HepG2 (cell line): Measurements from ENCODE around the gene ATP2B2. TPM values are rescaled to one million over a fixed set of nuclear protein-coding genes. Genes with fewer than 3 reads are reported as not detected.
A peak's percentile ranks its signal among the peaks of the same experiment; 100 is the strongest.

Experiments used
- ATAC-seq: fragments of 200-7000 bp; cut with Tn5 transposase; 3 replicates; pipeline ENCODE4 v1.9.1; 2020; ENCODE audit warnings: mild to moderate bottlenecking, moderate library complexity
- BruUV-seq: library from RNA; stranded (reverse); fragments of 400-500 nt; replicated peaks from 2 replicates; lab custom pipeline; 2021; lab: Mats Ljungman, UMichigan
- CTCF ChIA-PET: fragments of 300-600 bp; formaldehyde crosslinking; extraction: SDS; loops from one replicate; lab custom pipeline; 2021; ENCODE audit warnings: low total read pairs, inconsistent platforms, low intra/inter-chr PET ratio; lab: Yijun Ruan, JAX
- POLR2A ChIA-PET: fragments of 350-600 bp; sonication (Branson Sonifier 250); formaldehyde crosslinking; loops from one replicate; lab custom pipeline; 2020; ENCODE audit warnings: antibody characterized with exemption, inconsistent platforms; lab: Yijun Ruan, JAX
- DNase-seq: peaks from one replicate; pipeline ENCODE4 v3.0.0-alpha.2; 2015; ENCODE audit warnings: low spot score
- FAIRE-seq: peaks from 3 replicates; lab custom pipeline; 2011; peaks lifted over from hg19 to GRCh38; lab: Jason Lieb, UNC
- H2AFZ ChIP-seq: one replicate; pipeline ENCODE4 v1.6.1; 2011; ENCODE audit warnings: low read length, inconsistent platforms
- H3K27ac ChIP-seq: fragments of 300-600 bp; 3 replicates; pipeline ENCODE4 v1.8.0; 2011; ENCODE audit warnings: mixed run types, mild to moderate bottlenecking, mixed read lengths, low read length, inconsistent platforms; ENCODE audit not compliant: insufficient read depth; ENCODE audit errors: extremely low read length
- H3K27me3 ChIP-seq, 2 experiments: fragments of 200-600 bp in 1 of 2; 2 replicates in 1 of 2; 3 replicates in 1 of 2; pipeline versions ENCODE4 v1.6.0 to v1.8.0; 2011; ENCODE audit warnings: low read length in 2 of 2, mild to moderate bottlenecking in 2 of 2, moderate library complexity in 2 of 2, inconsistent platforms in 1 of 2; ENCODE audit not compliant: insufficient read depth in 2 of 2, control insufficient read depth in 1 of 2
- H3K36me3 ChIP-seq, 2 experiments: fragments of 200-600 bp in 1 of 2; replicated peaks in 1 of 2; 2 replicates in 1 of 2; 3 replicates in 1 of 2; pipeline versions ENCODE4 v1.5.1 to v1.8.0; 2011; ENCODE audit warnings: low read length in 2 of 2, inconsistent platforms in 1 of 2; ENCODE audit not compliant: insufficient read depth in 2 of 2, control insufficient read depth in 1 of 2
- H3K4me1 ChIP-seq: 2 replicates; pipeline ENCODE4 v1.5.1; 2012; ENCODE audit warnings: low read length, inconsistent platforms; ENCODE audit not compliant: insufficient read depth
- H3K4me2 ChIP-seq: 2 replicates; pipeline ENCODE4 v1.6.0; 2011; ENCODE audit warnings: low read depth, low read length, inconsistent platforms
- H3K4me3 ChIP-seq, 3 experiments: fragments of 200-600 bp in 1 of 3; sonication (generic), shearing (Covaris generic) in 1 of 3; replicated peaks in 1 of 3; 2 replicates each; pipeline ENCODE4 v1.5.1; 2011 to 2016; ENCODE audit warnings: low read length in 3 of 3, inconsistent platforms in 2 of 3, low read depth in 2 of 3, mild to moderate bottlenecking in 2 of 3, control low read depth in 1 of 3, mixed read lengths in 1 of 3; ENCODE audit not compliant: insufficient read depth in 1 of 3
- H3K79me2 ChIP-seq: one replicate; pipeline ENCODE4 v1.6.1; 2011; ENCODE audit warnings: low read length, inconsistent platforms; ENCODE audit not compliant: insufficient read depth
- H3K9ac ChIP-seq: 2 replicates; pipeline ENCODE4 v1.6.0; 2011; ENCODE audit warnings: mild to moderate bottlenecking, low read depth, low read length, inconsistent platforms; ENCODE audit not compliant: insufficient read depth
- H3K9me3 ChIP-seq: 2 replicates; pipeline ENCODE4 v1.5.1; 2012; ENCODE audit warnings: mild to moderate bottlenecking, low read length
- H4K20me1 ChIP-seq: 2 replicates; pipeline ENCODE4 v1.6.0; 2011; ENCODE audit warnings: inconsistent platforms, mild to moderate bottlenecking, low read length, moderate library complexity; ENCODE audit not compliant: insufficient read depth
- GLI4 ChIP-seq: sonication (generic); formaldehyde crosslinking; IDR thresholded peaks from 2 replicates; pipeline ENCODE4 v1.5.1; 2020; ENCODE audit warnings: missing genetic modification reagents, mild to moderate bottlenecking, moderate library complexity, borderline replicate concordance
- ZNF3 ChIP-seq: IDR thresholded peaks from 2 replicates; pipeline ENCODE4 v1.7.0; 2017; ENCODE audit warnings: inconsistent platforms
- ZNF678 ChIP-seq: sonication (generic); formaldehyde crosslinking; IDR thresholded peaks from 2 replicates; pipeline ENCODE4 v1.4.0; 2020; ENCODE audit warnings: mild to moderate bottlenecking, missing genetic modification reagents
- WGBS: methylation state at CpG from one replicate; pipeline ENCODE4 v1.1.6; 2017; ENCODE audit warnings: low lambda C conversion rate; 5-methylcytosine and 5-hydroxymethylcytosine counted together
- in situ Hi-C: cut with HindIII; loops from 2 replicates; pipeline ENCODE4 v1.10.0; 2017; ENCODE audit warnings: low pct_unique_long_range_greater_than_20kb; ENCODE audit not compliant: extremely low pct_ligation_motif_present
- intact Hi-C: fragments of 100-400 bp; cut with micrococcal nuclease; formaldehyde crosslinking; loops from one replicate; pipeline ENCODE4 v1.10.0; 2022; ENCODE audit not compliant: unreplicated experiment
- microRNA counts: library from miRNA; unstranded; fragments of <30 nt; microRNA quantifications from one replicate; lab custom pipeline; 2015
- microRNA-seq: library from miRNA; unstranded; fragments of <30 nt; microRNA quantifications from one replicate; pipeline ENCODE4, GENCODE V29; 2020
- polyA plus RNA-seq, 8 experiments: library from polyadenylated mRNA; depleted of rRNA in 3 of 8; stranded (reverse) in 7 of 8; unstranded in 1 of 8; fragments of >200 nt; fragmentation: Illumina TruSeq in 4 of 8; extraction: Trizol in 4 of 8; gene quantifications; 2 replicates each; pipeline versions ENCODE4 v1.2.1 to v1.2.3, GENCODE V29; 2011 to 2016; ENCODE audit warnings: low read depth in 4 of 8, missing spikeins in 1 of 8, mixed read lengths in 1 of 8; ENCODE audit not compliant: insufficient read depth in 1 of 8
- small RNA-seq, 3 experiments: library from RNA; depleted of rRNA; stranded (forward); fragments of <200 nt; gene quantifications; one replicate each; pipeline ENCODE3, GENCODE V24; 2012; ENCODE audit warnings: low read depth in 2 of 3, low replicate concordance in 1 of 3; ENCODE audit not compliant: insufficient read length in 3 of 3, insufficient read depth in 2 of 3
- total RNA-seq, 5 experiments: library from RNA; depleted of rRNA; stranded (reverse); fragments of >200 nt; fragmentation: Illumina TruSeq; extraction: Trizol; gene quantifications; 2 replicates each; pipeline ENCODE4 v1.2.3, GENCODE V29; 2016; ENCODE audit warnings: low read depth in 1 of 5
- TF ChIP-seq, protein P1 (sequence below): sonication (generic); formaldehyde crosslinking; IDR thresholded peaks from 2 replicates; pipeline ENCODE4 v1.8.0; 2022; ENCODE audit warnings: missing genetic modification reagents, low read depth, mild to moderate bottlenecking, borderline replicate concordance

Gene ATP2B2
- total and polyA plus RNA-seq, 2 of the 13 experiments (the other 11 are each of a cell fraction or from before 2014, with no cell fraction given), result 1.5 to 2.3 TPM

GRCh38 chr3:10277115-10277625 lies 228.2 kb downstream of the ATP2B2 start (continued):
- TF ChIP-seq ZNF678, result no peak
- TF ChIP-seq, protein P1, sequence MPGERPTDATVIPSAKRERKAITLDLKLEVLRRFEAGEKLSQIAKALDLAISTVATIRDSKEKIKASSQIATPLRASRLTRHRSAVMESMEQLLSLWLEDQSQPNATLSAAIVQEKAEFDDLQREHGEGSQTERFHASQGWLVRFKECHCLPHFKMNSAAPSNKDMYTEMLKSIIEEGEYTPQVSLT (CRISPR knock-in tag), result no peak

DNA sequence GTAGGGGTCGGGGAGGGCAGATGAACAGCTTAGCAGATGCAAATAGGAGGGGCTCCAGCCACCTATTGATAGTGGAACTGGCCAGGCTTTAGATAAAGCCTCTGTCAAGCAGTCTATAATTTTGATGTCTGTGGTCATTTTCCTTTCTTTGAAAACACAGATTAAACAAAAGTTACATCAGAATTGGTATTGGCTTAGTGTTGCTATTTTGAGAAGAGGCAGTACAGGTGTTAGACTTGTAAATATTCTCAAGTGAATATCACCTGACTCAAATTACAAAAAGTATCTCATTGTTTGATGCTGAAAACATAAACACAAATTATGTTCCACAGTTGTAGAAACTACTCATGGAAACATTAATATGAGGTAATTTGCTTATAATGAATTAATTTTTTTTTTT lies 230.8 kb downstream of the ATP2B2 start:
- peaks cover 54% of the 10 kb centered on the region for H3K79me2 ChIP-seq
- peaks cover 36% of the 10 kb centered on the region for H4K20me1 ChIP-seq
- no peaks in the 10 kb centered on the region for H3K27me3 ChIP-seq
- ChIA-PET POLR2A (interaction anchor here (0.7 kb wide), 1 partner anchor 16 kb away, joined by 3 read pairs; no protein-coding TSS in a partner anchor), CTCF (no interaction called here)
- no TSS peak for BruUV-seq
- in situ Hi-C loops (no loop called here), intact Hi-C loops (no loop called here)
- TF ChIP-seq GLI4, result no peak
- TF ChIP-seq ZNF3 (CRISPR knock-in tag), result no peak
- H3K4me2 ChIP-seq, result no peak overlapping the region
- no peak overlapping the region for H3K27ac ChIP-seq
- ATAC-seq (no peak), FAIRE-seq (no peak), DNase-seq (no peak)
- no peaks in the 10 kb centered on the region for H3K9me3 ChIP-seq
- no peak overlapping the region for H3K4me3 ChIP-seq
- H2AFZ ChIP-seq, result no peak overlapping the region
- WGBS, result 93% methylated on average over 1 of the region's 1 CpG
- peaks cover 45 to 87% of the 10 kb centered on the region in 2 experiments for H3K36me3 ChIP-seq
- H3K9ac ChIP-seq, result no peak overlapping the region
- H3K4me1 ChIP-seq, result peaks cover 10% of the 10 kb centered on the region

MicroRNAs within 50 kb of the gene (microRNA counts, 767-probe panel; counts per million panel counts)
- not detected for microRNA hsa-miR-378b (lab: Ali Mortazavi, UCI)
- microRNA hsa-miR-885-3p (lab: Ali Mortazavi, UCI), result not detected
- not detected for microRNA hsa-miR-885-5p (lab: Ali Mortazavi, UCI)

Small RNAs within 50 kb of the gene (microRNA-seq; reads per million reads assigned to microRNA genes)
- gene MIR378B (not detected), gene MIR885 (10.0 reads per million, percentile 46 among the genes with 10 or more reads in this experiment)

Small RNAs within 50 kb of the gene (small RNA-seq; reads per million reads assigned to genes)
- 0 to 4.8 (median 0.33) reads per million in 3 experiments for gene MIR378B
- 0 reads per million in 3 experiments for gene MIR885
- gene RF02126, result 0 reads per million in 3 experiments

Other genes with a start within 250 kb of the ATP2B2 start
- 0.09 TPM in 1 of 2 replicates, not detected in the other for gene GHRL, start 212.6 kb downstream of the ATP2B2 start, total RNA-seq (2016; rRNA removed; fragmentation: Illumina TruSeq; extraction: Trizol)
- not detected in 2 replicates for gene GHRL, start 212.6 kb downstream of the ATP2B2 start, polyA plus RNA-seq (2011; rRNA removed)
- gene SEC13, start 184.5 kb downstream of the ATP2B2 start, total RNA-seq (2016; rRNA removed; fragmentation: Illumina TruSeq; extraction: Trizol), result 391 and 418 TPM in 2 replicates
- 266 and 288 TPM in 2 replicates for gene SEC13, start 184.5 kb downstream of the ATP2B2 start, polyA plus RNA-seq (2011; rRNA removed)